ENCODE measurements around the gene MARVELD3. TPM values are rescaled to one million over a fixed set of nuclear protein-coding genes. Genes with fewer than 3 reads are reported as not detected.
"Not testable (repeated sequence)": the region's sequence is repeated elsewhere in the genome, so short reads cannot be mapped to it uniquely, and the experiment has no call there.

The MARVELD3 gene
- total RNA-seq, 1 donor from 2014 or later, result not detected

DNA sequence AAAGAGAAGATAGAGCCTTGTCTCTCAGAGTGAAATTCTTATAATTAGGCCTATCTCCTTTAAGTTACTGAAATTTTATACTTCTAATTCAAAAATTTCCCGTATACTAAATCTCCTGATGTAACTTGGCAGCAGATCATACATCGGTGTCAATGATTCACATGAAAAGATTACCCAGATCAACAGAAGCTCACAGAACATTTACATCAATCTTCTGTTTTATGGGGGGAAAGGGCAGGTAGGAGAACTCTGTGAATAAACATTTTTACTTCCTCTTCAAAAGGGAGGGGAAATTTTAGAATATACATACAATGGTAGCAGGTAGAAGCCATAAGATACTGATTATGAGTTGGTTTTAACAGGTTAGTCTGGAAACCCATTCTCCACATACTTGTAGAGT, 55.4 kb downstream of the MARVELD3 start:
- Histone ChIP-seq H3K36me3 (ENCODE audit: control insufficient read depth in 3 of 3, insufficient read depth in 3 of 3, low read length in 3 of 3) (peaks cover 11 to 30% (median 21%) of the 10 kb centered on the region in 3 donors), H3K9ac (ENCODE audit: low read depth in 1 of 3, low read length in 3 of 3) (no peak overlapping the region), H3K4me3 (ENCODE audit: low read length in 3 of 3) (no peak overlapping the region)

DNA sequence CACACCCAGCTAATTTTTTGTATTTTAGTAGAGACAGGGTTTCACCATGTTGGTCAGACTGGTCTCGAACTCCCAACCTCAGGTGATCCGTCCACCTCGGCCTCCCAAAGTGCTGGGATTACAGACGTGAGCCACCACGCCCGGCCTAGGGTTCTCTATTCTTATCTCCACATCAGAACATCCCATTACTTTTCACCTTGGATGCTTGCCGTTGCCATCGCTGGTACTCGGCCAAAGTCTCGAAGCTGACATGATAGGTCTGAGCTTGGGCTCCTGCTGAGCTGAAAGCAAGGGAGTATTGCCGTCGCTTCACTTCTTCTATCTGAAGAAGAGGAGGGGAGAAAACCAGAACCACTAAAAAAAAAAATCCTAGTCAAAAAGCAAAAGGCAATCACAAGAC, 58.3 kb downstream of the MARVELD3 start:
- H3K36me3 ChIP-seq (ENCODE audit: control insufficient read depth in 3 of 3, insufficient read depth in 3 of 3, low read length in 3 of 3), result peaks cover 5 to 22% (median 12%) of the 10 kb centered on the region in 3 donors
- H3K27me3 ChIP-seq (ENCODE audit: control insufficient read depth in 3 of 3, insufficient read depth in 3 of 3, low read length in 3 of 3); H3K4me3 ChIP-seq (ENCODE audit: low read length in 3 of 3); H3K9me3 ChIP-seq (ENCODE audit: control insufficient read depth in 3 of 3, low read length in 3 of 3); H3K27ac ChIP-seq (ENCODE audit: low read depth, low read length); H3K4me1 ChIP-seq (ENCODE audit: control insufficient read depth in 3 of 3, insufficient read depth in 3 of 3, low read length in 3 of 3); H3K9ac ChIP-seq (ENCODE audit: low read depth in 1 of 3, low read length in 3 of 3): not testable (repeated sequence)

More for the DNA sequence above, 55.4 kb downstream of the MARVELD3 start:
- Histone ChIP-seq H3K27me3 (ENCODE audit: control insufficient read depth in 3 of 3, insufficient read depth in 3 of 3, low read length in 3 of 3) (no peaks in the 10 kb centered on the region), H3K4me1 (ENCODE audit: control insufficient read depth in 3 of 3, insufficient read depth in 3 of 3, low read length in 3 of 3) (no peaks in the 10 kb centered on the region), H3K9me3 (ENCODE audit: control insufficient read depth in 3 of 3, low read length in 3 of 3) (no peaks in the 10 kb centered on the region), H3K27ac (ENCODE audit: low read depth, low read length) (no peak overlapping the region)

Small RNA genes within 50 kb of the gene (small RNA-seq; reads per million reads assigned to genes)
- not detected for gene RNU6-208P

Other genes with a start within 250 kb of the MARVELD3 start
- not detected for gene TLE7, start 184.1 kb upstream of the MARVELD3 start, total RNA-seq
- 5.7 TPM for gene ZNF23, start 163.9 kb upstream of the MARVELD3 start, total RNA-seq
- 1.0 TPM for gene ZNF19, start 136.9 kb upstream of the MARVELD3 start, total RNA-seq
- gene CHST4, start 99.8 kb upstream of the MARVELD3 start, total RNA-seq, result not detected
- gene TAT, start 49.1 kb upstream of the MARVELD3 start, total RNA-seq, result not detected
- gene PHLPP2, start 98.5 kb downstream of the MARVELD3 start, total RNA-seq, result 8.9 TPM
- gene AP1G1, start 182.7 kb downstream of the MARVELD3 start, total RNA-seq, result 61.1 TPM
- gene ATXN1L, start 219.8 kb downstream of the MARVELD3 start, total RNA-seq, result 12.0 TPM

All from skeletal muscle tissue (tissue), 5 donors.